DND-41 (cell line): ENCODE data around the gene FMN1.

ENCODE experiments used
- ATAC-seq: fragments of 200-7000 bp; cut with Tn5 transposase; 3 replicates; pipeline ENCODE4 v1.9.1; 2021; ENCODE audit warnings: low read depth; ENCODE audit not compliant: insufficient read depth
- DNase-seq: peaks from one replicate; pipeline ENCODE4 v3.0.0-alpha.2; 2020
- H2AFZ ChIP-seq: 2 replicates; pipeline ENCODE4 v1.6.0; 2012; ENCODE audit warnings: low read depth, low read length
- H3K27ac ChIP-seq: 2 replicates; pipeline ENCODE4 v1.5.1; 2012; ENCODE audit warnings: low read length, inconsistent platforms
- H3K27me3 ChIP-seq: fragments of 200-600 bp; sonication (generic); 2 replicates; pipeline ENCODE4 v1.6.0; 2012; ENCODE audit warnings: low read length, mild to moderate bottlenecking, inconsistent platforms; ENCODE audit not compliant: insufficient read depth, poor library complexity
- H3K36me3 ChIP-seq: 2 replicates; pipeline ENCODE4 v1.5.1; 2012; ENCODE audit warnings: low read length, inconsistent platforms; ENCODE audit not compliant: insufficient read depth
- H3K4me1 ChIP-seq: 2 replicates; pipeline ENCODE4 v1.5.1; 2012; ENCODE audit warnings: mild to moderate bottlenecking, low read length; ENCODE audit not compliant: insufficient read depth
- H3K4me2 ChIP-seq: 2 replicates; pipeline ENCODE4 v1.6.0; 2012; ENCODE audit warnings: mild to moderate bottlenecking, moderate library complexity, low read length, inconsistent platforms; ENCODE audit not compliant: insufficient read depth
- H3K4me3 ChIP-seq, 2 experiments: fragments of 200-600 bp in 1 of 2; shearing (Covaris generic) in 1 of 2; 2 replicates each; pipeline ENCODE4 v1.5.1; 2012 to 2016; ENCODE audit warnings: inconsistent platforms in 2 of 2, low read length in 2 of 2, mild to moderate bottlenecking in 2 of 2, low read depth in 1 of 2, moderate library complexity in 1 of 2
- H3K79me2 ChIP-seq: 2 replicates; pipeline ENCODE4 v1.6.0; 2012; ENCODE audit warnings: low read length, inconsistent platforms; ENCODE audit not compliant: insufficient read depth
- H3K9ac ChIP-seq: 2 replicates; pipeline ENCODE4 v1.6.0; 2012; ENCODE audit warnings: low read depth, mild to moderate bottlenecking, inconsistent platforms, low read length, moderate library complexity
- H3K9me3 ChIP-seq: 2 replicates; pipeline ENCODE4 v1.5.1; 2012; ENCODE audit warnings: low read length, moderate library complexity, mild to moderate bottlenecking, inconsistent platforms; ENCODE audit not compliant: insufficient read depth, severe bottlenecking
- H4K20me1 ChIP-seq: 2 replicates; pipeline ENCODE4 v1.6.0; 2012; ENCODE audit warnings: low read length; ENCODE audit not compliant: insufficient read depth
- EZH2 ChIP-seq: IDR thresholded peaks from 3 replicates; pipeline ENCODE4 v1.6.1; 2012; ENCODE audit warnings: borderline replicate concordance, low read depth, mild to moderate bottlenecking, moderate library complexity, low read length, inconsistent platforms; ENCODE audit not compliant: severe bottlenecking
- TF ChIP-seq, protein P1 (sequence below): IDR thresholded peaks from 2 replicates; pipeline ENCODE4 v1.5.1; 2012; ENCODE audit warnings: borderline replicate concordance, low read length, moderate library complexity, mild to moderate bottlenecking; ENCODE audit not compliant: poor library complexity, severe bottlenecking; ENCODE audit errors: extremely low read depth

FMN1 gene

DNA sequence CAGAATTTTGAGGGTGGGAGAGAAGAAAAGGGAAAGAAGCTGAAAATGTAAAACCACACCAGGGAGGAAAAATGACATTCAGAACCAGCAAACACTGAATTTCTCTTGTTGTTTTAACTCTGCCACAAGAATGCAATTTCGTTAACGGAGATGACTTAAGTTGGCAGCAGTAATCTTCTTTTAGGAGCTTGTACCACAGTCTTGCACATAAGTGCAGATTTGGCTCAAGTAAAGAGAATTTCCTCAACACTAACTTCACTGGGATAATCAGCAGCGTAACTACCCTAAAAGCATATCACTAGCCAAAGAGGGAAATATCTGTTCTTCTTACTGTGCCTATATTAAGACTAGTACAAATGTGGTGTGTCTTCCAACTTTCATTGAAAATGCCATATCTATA is 461.2 kb downstream of the FMN1 start:
- no peak overlapping the region for H3K27ac ChIP-seq

DNA sequence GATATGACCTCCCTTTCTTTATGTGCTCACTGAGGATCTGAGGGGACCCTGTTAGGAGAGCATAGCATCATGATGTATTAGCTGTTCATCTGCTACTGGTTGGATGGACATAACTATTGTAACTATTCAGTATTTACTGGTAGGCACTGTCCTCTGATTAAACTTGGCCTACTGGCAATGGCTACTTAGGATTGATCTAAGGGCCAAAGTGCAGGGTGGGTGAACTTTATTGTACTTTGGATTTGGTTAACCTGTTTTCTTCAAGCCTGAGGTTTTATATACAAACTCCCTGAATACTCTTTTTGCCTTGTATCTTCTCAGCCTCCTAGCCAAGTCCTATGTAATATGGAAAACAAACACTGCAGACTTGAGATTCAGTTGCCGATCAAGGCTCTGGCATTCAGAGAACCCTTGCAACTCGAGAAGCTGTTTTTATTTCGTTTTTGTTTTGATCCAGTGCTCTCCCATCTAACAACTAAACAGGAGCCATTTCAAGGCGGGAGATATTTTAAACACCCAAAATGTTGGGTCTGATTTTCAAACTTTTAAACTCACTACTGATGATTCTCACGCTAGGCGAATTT is 461.8 kb downstream of the FMN1 start:
- H4K20me1 ChIP-seq, result no peaks in the 10 kb centered on the region
- no peak overlapping the region for H3K4me2 ChIP-seq
- no peak overlapping the region for H3K4me3 ChIP-seq
- no peak for TF ChIP-seq EZH2
- TF ChIP-seq, protein P1, sequence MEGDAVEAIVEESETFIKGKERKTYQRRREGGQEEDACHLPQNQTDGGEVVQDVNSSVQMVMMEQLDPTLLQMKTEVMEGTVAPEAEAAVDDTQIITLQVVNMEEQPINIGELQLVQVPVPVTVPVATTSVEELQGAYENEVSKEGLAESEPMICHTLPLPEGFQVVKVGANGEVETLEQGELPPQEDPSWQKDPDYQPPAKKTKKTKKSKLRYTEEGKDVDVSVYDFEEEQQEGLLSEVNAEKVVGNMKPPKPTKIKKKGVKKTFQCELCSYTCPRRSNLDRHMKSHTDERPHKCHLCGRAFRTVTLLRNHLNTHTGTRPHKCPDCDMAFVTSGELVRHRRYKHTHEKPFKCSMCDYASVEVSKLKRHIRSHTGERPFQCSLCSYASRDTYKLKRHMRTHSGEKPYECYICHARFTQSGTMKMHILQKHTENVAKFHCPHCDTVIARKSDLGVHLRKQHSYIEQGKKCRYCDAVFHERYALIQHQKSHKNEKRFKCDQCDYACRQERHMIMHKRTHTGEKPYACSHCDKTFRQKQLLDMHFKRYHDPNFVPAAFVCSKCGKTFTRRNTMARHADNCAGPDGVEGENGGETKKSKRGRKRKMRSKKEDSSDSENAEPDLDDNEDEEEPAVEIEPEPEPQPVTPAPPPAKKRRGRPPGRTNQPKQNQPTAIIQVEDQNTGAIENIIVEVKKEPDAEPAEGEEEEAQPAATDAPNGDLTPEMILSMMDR, result no peak
- no peak overlapping the region for H3K9ac ChIP-seq
- no peak overlapping the region for H2AFZ ChIP-seq
- H3K27ac ChIP-seq, result no peak overlapping the region
- no peaks in the 10 kb centered on the region for H3K9me3 ChIP-seq
- H3K4me1 ChIP-seq, result no peaks in the 10 kb centered on the region
- ATAC-seq, result no peak
- peaks cover 3% of the 10 kb centered on the region for H3K27me3 ChIP-seq
- no peak for DNase-seq
- no peaks in the 10 kb centered on the region for H3K79me2 ChIP-seq
- H3K36me3 ChIP-seq, result no peaks in the 10 kb centered on the region

More for the DNA sequence above, 461.2 kb downstream of the FMN1 start:
- TF ChIP-seq, protein P1, result no peak
- no peak for TF ChIP-seq EZH2
- H3K4me2 ChIP-seq, result no peak overlapping the region
- H3K27me3 ChIP-seq, result peaks cover 3% of the 10 kb centered on the region
- no peaks in the 10 kb centered on the region for H3K79me2 ChIP-seq
- no peak for DNase-seq
- ATAC-seq, result no peak
- H3K36me3 ChIP-seq, result no peaks in the 10 kb centered on the region
- H3K4me3 ChIP-seq, result no peak overlapping the region
- no peaks in the 10 kb centered on the region for H3K9me3 ChIP-seq
- no peak overlapping the region for H3K9ac ChIP-seq
- H4K20me1 ChIP-seq, result no peaks in the 10 kb centered on the region
- no peak overlapping the region for H2AFZ ChIP-seq
- H3K4me1 ChIP-seq, result no peaks in the 10 kb centered on the region

DNA sequence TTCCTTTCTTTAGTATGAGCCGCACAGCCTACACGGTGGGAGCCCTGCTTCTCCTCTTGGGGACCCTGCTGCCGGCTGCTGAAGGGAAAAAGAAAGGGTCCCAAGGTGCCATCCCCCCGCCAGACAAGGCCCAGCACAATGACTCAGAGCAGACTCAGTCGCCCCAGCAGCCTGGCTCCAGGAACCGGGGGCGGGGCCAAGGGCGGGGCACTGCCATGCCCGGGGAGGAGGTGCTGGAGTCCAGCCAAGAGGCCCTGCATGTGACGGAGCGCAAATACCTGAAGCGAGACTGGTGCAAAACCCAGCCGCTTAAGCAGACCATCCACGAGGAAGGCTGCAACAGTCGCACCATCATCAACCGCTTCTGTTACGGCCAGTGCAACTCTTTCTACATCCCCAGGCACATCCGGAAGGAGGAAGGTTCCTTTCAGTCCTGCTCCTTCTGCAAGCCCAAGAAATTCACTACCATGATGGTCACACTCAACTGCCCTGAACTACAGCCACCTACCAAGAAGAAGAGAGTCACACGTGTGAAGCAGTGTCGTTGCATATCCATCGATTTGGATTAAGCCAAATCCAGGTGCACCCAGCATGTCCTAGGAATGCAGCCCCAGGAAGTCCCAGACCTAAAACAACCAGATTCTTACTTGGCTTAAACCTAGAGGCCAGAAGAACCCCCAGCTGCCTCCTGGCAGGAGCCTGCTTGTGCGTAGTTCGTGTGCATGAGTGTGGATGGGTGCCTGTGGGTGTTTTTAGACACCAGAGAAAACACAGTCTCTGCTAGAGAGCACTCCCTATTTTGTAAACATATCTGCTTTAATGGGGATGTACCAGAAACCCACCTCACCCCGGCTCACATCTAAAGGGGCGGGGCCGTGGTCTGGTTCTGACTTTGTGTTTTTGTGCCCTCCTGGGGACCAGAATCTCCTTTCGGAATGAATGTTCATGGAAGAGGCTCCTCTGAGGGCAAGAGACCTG is 463.5 kb downstream of the FMN1 start:
- DNase-seq, result no peak

More for the DNA sequence above, 463.5 kb downstream of the FMN1 start:
- no peaks in the 10 kb centered on the region for H3K9me3 ChIP-seq
- H3K79me2 ChIP-seq, result no peaks in the 10 kb centered on the region
- ATAC-seq, result no peak
- no peak overlapping the region for H2AFZ ChIP-seq
- TF ChIP-seq, protein P1, result no peak
- no peak for TF ChIP-seq EZH2
- H3K4me3 ChIP-seq, result no peak overlapping the region
- no peaks in the 10 kb centered on the region for H3K36me3 ChIP-seq
- H3K9ac ChIP-seq, result no peak overlapping the region
- no peaks in the 10 kb centered on the region for H3K27me3 ChIP-seq
- H3K4me1 ChIP-seq, result no peaks in the 10 kb centered on the region
- no peak overlapping the region for H3K27ac ChIP-seq
- H3K4me2 ChIP-seq, result no peak overlapping the region
- H4K20me1 ChIP-seq, result no peaks in the 10 kb centered on the region
